Measurements from ENCODE around the gene PI4K2A.

The PI4K2A gene

GRCh38 chr10:97640174-97640867 lies at the start of gene PI4K2A:
Gene PI4K2A, plus strand, starts transcription at chr10:97640671. Its CDS starts 72 bp downstream, at chr10:97640743.
- peak; percentile 100 for DNase-seq

DNA sequence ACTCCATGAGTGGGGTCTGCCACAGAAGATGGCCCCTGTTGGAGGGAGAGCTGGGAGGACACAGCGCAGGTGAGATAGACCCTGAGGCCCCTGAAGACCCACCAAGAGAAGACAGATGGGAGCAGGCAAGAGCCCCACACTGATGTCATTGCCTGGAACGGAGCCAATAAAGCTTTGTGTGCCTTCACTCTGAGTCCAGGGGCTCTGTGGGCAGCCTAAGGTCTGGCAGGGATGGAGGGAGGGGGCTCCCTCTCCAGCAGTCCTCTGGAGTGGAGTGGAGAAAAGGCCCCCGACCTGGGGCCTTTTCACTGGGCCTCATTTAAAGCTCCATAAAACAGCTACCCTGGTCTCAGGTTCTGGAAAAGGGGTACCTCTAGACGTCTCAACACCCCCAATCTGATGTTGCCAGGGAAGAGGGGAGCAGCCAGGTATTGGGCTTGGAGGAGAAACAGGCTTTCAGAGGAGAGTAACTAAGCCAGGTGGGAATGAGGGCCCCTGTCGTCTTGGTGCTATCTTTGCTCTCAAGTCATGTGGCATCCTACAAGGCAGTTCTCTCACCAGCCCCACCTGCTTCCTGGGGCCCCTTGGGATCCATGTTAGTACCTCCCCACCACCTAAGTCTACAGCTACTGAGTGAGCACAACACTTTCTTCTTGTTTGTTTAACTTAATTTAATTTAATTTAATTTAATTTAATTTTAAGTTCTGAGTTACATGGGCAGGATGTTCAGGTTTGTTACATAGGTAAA lies 49.5 kb upstream of the PI4K2A start:
- no peak for DNase-seq

- DNase-seq: no peak
These were observed 47.0 kb upstream of the PI4K2A start for GRCh38 chr10:97593421-97593820.

DNA sequence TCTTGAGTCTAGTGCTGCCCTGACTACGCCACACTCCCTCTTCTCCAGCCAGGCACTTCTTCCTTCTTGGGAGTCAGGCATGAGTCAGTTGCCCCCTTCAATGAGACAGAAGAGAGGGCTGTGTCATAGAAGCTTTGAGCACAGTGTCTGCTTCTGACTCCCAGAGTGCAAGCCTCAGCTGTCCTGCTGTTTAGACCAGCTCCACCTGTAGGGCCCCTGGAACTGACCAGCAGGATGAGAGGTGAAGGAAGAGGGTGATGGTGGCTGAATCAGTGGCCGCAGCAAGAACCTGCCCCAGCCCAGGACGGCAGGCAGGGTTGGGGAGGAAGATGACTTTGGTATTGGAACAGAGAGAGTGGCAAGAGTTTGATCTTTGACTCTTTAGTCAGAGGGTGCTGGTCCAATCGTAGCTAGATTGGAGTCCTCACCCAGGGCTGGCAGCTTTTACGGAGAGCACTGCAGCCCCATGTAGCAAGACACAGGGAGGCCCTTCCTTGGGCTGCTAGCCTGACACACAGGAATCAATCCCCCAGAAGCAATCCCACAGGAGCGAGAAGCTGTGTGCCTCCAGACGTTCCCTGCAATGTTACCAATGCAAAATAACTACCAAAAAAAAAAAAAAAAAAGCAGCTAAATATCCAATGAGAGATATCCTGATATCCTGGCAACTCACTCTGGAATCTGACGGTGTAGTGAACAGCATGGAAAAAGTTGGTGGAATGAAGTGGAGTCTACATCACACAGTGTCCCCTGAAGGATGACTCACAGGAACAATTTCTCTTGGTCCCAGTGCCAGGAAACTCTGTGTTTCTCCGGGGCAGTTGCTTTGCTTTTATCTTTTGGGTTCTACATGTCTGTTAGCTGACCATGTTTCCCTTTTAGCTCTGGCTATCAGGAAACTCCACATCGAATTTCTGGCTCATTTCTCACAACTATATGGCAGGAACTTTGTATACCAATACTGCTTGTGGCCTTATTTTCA lies 44.1 kb upstream of the PI4K2A start:
- DNase-seq: no peak

GRCh38 chr10:97597778-97598177 lies 42.7 kb upstream of the PI4K2A start:
- DNase-seq: no peak

DNA sequence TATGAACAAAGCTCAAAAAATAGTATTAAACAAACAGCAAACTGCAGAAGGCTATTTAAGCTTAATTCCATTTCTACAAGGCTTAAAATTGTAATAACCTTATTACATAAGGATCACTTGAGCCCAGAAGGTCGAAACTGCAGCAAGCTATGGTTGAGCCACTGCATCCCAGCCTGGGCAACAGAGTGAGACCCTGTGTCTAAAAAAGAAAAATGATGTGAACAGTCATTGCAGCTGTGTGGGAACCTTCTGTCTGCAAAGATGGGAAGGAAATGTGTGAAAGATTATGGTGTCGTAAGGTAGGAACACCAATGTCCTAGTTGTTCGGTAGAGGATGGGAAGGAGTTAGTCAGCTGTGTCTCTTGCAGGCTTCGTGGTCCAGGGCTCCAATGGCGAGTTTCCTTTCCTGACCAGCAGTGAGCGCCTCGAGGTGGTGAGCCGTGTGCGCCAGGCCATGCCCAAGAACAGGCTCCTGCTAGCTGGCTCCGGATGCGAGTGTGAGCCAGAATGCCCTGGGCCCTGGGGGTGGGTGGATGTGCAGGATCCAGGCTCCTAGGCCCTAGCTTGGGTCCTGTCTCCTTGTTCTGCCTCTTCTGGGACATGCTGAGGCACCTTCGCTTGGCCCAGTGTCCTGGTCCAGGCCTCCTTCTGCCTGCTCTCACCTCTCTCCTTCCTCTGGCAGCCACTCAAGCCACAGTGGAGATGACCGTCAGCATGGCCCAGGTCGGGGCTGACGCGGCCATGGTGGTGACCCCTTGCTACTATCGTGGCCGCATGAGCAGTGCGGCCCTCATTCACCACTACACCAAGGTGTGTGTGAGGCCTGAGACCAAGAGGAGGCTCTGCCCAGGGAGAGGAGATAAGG lies 41.8 kb upstream of the PI4K2A start:
- no peak for DNase-seq

DNA sequence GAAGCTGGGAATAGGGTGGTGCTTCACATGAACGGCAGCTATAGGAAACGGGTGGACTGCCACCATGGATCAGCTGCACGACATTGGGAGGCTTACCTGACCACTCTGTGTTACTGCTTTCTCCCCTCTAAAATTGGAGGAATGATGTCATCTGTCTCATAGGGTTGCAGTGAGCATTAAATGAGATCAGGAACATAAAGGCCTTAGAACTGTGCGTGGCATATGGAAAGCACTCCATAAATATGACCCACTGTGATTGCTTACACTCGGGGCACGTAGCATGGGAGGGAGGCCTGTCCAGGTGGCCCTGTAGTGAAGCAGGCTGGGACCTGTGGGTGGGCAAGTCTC lies 41.2 kb upstream of the PI4K2A start:
- no peak for DNase-seq

DNA sequence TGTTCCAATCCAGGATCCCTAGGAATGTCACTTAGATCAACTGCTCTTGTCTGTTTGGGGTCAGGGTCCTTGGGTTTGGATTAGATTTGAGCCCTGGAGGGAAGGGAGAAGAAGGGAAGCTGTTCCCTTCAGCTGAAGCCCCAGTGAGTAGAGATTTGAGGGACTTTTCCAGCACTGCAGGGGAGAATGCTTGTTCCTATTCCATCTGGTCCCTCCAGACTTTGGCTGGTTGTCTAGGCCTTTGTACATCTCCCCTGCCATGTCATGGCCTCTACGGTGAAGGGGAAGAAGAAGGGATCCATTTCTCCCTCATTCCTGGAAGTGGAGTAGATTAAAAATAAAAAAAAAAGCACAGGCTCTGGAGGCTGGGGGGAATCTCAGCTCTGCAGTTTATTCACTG lies 39.9 kb upstream of the PI4K2A start:
- no peak for DNase-seq

DNA sequence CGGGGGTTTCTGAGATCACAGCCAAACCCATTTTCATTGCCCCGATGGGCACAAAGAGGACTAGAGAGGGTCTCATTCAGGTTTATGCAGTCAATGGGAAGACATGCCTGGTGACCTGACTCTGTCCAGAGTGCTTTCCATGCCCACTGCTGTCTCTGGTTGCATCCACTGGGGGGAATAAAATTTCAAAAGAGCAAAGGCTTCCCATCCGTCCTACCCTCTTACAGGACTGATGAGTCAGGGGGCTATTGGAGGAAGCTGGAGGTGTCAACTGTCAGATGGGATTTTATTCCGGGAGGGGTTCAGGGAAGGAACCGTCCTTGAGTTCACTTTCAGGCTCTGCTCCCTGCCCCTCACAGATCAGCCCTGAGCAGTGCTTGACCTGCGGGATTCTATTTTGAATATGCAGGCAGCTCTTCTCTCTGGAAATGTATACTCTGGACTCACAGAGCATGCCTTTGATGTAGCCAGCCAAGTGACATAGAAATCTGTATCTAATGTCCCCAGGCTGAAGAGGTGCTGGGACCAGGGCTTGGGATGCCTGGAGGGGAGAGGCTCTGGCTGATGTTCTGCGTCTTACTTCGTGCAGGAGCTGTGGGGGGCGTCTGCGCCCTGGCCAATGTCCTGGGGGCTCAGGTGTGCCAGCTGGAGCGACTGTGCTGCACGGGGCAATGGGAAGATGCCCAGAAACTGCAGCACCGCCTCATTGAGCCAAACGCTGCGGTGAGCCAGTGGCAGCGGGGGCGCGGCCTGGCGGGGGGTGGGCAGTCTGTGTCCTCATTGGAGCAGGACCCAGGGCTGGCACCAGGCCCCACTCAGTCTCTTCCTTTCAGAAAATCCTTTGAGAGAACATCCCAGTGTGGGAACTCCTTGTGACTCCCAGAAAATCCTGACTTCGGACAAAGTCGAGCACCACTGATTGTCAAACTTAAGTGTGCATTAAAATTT lies 38.9 kb upstream of the PI4K2A start:
- no peak for DNase-seq

DNA sequence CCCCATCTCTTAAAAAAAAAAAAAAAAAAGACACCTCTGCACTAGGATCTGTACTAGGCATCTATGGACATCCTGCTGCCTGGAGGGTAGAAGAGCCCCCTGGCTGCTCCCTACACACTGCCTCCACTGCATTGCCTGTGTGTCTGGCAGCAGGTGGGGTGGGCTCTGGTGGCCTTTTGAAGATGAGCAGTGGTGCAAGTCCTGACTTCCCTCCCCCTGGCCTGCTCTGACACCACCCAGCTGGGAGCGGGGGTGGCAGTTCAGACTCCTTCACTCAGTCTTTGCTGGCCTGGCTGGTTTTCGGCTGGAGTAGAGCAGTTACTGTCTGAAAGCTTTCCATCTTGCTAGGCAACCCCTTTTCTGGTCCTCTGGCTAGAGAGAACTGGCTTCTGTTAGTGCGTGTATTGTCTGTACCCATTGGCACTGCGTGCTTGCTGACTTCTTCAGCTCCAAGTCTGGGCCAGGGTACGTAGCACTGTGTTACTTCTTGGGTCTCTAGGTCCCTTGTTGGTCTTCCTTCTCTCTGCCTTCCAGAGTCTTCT lies 33.3 kb upstream of the PI4K2A start:
- DNase-seq: no peak

DNA sequence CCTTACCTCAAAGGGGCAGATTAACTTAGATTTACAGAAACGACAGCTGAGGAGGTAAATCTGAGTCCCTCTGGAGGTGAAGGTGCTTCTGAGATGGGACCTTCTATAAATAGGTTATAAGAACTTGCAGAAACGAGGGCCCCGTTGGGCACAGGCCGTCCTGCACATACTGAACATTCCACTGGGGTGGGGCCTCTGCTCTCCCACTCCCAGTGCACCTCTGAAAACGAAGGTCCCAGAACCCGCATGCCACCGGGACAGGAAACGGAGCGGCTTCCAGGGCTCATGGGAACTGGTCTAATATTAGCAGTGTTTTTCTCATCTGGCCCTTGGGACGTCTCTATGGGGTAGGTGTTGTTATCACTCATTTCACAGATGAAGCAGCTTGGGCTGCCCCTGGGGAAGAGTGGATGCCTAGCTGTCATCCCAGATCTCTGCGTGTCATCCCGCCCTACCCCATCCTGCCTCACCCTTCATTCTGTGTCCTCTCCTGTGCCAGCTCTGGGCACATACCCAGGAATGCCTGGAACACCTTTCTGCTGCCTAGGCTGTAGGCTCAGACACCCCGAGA lies 31.4 kb upstream of the PI4K2A start:
- no peak for DNase-seq

DNA sequence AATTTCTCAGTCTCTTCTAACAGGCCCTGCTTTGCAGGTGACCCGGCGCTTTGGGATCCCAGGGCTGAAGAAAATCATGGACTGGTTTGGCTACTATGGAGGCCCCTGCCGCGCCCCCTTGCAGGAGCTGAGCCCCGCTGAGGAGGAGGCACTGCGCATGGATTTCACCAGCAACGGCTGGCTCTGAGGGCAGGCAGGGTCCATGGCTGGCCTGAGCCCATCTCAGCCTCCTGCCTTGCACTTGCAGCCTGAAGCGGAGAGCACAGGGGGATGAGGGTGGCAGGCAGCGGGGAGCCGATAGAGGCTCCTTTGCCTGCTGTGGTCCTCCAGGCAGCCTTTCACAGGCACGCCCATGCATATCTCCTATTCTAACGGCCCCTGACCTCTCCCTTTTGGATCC lies 29.0 kb upstream of the PI4K2A start:
- no peak for DNase-seq

- peak; percentile 14 for DNase-seq
These were observed 28.1 kb upstream of the PI4K2A start for GRCh38 chr10:97612386-97612785.

- no peak for DNase-seq
These were observed 22.2 kb upstream of the PI4K2A start for GRCh38 chr10:97618285-97618684.

DNA sequence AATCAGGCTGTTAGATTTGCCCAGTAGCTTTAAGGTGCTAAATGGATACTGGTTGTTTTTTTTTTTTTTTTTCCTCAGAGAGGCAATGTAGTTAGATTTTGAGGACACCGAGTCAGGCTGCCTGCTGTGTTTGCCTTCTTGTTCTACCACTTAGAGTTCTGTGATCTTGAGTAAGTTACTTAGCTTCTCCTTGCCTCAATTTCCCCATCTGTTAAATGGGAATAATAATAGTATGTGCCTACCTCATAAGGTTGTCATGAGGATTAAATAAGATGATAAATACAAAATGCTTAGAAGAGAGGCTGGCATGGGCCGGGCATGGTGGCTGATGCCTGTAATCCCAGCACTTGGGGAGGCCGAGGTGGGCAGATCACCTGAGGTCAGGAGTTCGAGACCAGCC lies 21.7 kb upstream of the PI4K2A start:
- no peak for DNase-seq

DNA sequence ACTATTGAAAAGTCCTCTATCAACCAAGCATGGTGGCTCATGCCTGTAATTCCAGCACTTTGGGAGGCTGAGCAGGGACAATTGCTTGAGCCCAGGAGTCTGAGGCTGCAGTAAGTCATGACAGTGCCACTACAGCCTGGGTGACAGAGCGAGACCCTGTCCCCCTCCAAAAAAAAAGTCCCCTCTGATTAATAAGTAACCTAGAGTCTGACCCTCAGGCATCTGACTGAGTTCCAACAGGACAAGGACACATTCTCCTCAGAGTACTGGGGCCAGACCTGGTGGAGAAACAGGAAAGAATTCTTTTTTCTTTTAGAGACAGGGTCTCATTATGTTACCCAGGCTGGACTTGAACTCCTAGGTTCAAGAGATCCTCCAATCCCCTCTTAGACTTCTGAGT lies 17.2 kb upstream of the PI4K2A start:
- no peak for DNase-seq

DNA sequence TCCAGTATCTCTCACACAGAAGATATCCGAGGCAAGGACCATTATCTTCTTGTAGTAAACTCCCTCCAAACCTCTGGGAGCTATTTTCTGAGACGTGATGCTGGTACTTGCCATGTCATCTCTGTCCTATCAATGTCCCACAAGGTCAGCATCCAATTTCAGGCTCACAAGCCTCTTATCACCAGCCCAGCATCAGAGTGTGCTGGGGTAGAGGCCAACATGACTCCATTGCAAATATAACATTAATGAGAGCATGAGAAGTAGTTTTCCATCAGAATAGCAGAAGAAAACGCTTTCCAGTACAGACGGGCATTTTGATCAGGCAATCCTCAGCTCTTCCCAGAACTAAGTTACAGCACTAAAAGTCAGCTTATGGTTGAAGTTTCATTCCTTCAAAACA lies 12.7 kb upstream of the PI4K2A start:
- no peak for DNase-seq

DNA sequence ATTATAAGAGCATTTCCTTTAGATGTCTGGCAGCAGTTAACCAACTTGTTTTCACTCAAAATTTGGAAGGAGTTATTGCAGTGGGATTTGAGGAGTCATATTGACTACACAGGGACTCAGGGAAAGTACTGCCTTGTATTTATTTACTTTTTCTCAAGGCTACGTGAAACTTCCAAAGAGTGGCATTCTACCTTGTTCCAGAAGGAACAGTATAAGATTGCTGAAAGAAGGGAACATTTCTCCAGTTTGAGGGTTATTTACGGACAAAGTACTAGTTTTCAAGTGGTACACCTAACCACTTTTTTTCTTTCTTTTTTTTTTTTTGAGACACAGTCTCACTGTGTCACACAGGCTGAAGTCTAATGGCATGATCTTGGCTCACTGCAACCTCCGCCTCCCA lies 12.2 kb upstream of the PI4K2A start:
- DNase-seq: no peak

DNA sequence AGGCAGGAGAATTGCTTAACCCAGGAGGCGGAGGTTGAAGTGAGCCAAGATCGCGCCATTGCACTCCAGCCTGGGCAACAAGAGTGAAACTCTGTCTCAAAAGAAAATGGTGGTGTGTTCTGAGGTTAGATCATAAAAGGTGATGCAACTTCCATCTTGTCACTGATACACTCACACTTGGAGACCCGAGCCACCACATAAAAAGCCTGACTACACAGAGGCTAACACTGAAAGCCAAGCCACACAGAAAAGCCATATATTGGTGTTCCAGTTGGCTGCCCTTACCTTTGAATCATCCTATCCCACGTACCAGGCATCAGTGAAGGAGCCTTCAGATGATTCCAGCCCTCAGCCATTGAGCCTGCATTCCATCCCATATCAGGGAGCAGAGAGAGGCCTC lies 11.2 kb upstream of the PI4K2A start:
- no peak for DNase-seq

DNA sequence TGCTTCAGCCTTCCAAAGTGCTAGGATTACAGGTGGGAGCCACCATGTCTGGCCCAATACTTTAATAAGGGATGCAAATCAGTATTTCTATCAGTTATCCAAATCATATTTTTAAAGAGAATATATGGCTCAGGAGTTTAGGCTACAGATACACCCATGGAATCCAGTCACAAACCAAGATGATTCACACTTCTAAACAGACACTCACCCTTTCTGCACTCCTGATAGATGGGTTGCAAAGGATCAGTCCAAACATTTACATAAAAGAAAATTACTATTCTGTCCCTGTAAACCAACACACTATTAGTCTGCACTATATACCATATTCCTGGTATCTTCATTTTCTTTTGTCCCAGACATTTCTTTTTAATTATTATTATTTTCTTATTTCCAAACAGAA lies 9.4 kb upstream of the PI4K2A start:
- no peak for DNase-seq

Measured in activated CD4-positive, alpha-beta T cell treated with anti-CD3 and anti-CD28 coated beads, Interleukin-2, Interleukin-6, amounts not matched to agents 100 ng/mL and 50 ng/mL, durations not matched to agents 16 hours and 8 hours (primary cell).